K562 (cell line): ENCODE results near the gene CHRM4. TPM values are rescaled to one million over a fixed set of nuclear protein-coding genes. Genes with fewer than 3 reads are reported as not detected.

ENCODE experiments used
- ATAC-seq: fragments of 200-7000 bp; cut with Tn5 transposase; 3 replicates; pipeline ENCODE4 v1.9.1; 2020; ENCODE audit warnings: moderate library complexity
- BruUV-seq: library from RNA; stranded (reverse); fragments of 400-500 nt; replicated peaks from 2 replicates; lab custom pipeline; 2021; lab: Mats Ljungman, UMichigan
- CTCF ChIA-PET: fragments of 300-600 bp; formaldehyde crosslinking; extraction: SDS; loops from one replicate; lab custom pipeline; 2021; ENCODE audit warnings: low intra/inter-chr PET ratio; lab: Yijun Ruan, JAX
- POLR2A ChIA-PET: fragments of 300-600, 350-650 bp; sonication (Branson Sonifier 250); formaldehyde crosslinking; extraction: SDS; loops from one replicate; lab custom pipeline; 2021; ENCODE audit warnings: antibody characterized with exemption, inconsistent platforms; lab: Yijun Ruan, JAX
- DNase-seq, 4 experiments: peaks; one replicate each; pipeline versions ENCODE4 v3.0.0 to v3.0.0-alpha.2; 2011 to 2018; ENCODE audit warnings: low spot score in 3 of 4, mixed read lengths in 3 of 4; ENCODE audit errors: extremely low read depth in 1 of 4
- FAIRE-seq: peaks from 2 replicates; lab custom pipeline; 2011; peaks lifted over from hg19 to GRCh38; lab: Jason Lieb, UNC
- H2AFZ ChIP-seq: 2 replicates; pipeline ENCODE4 v1.6.0; 2011; ENCODE audit warnings: low read depth, low read length, control low read depth, inconsistent platforms
- H3K27ac ChIP-seq: fragments of 200-600 bp; 3 replicates; pipeline ENCODE4 v1.8.0; 2011; ENCODE audit warnings: low read depth, mild to moderate bottlenecking, control low read depth, inconsistent platforms, low read length, moderate library complexity, mixed read lengths; ENCODE audit errors: extremely low read depth
- H3K27me3 ChIP-seq, 2 experiments: fragments of 300-600 bp in 1 of 2; 2 replicates in 1 of 2; 3 replicates in 1 of 2; pipeline versions ENCODE4 v1.6.0 to v1.8.0; 2011; ENCODE audit warnings: inconsistent platforms in 2 of 2, low read length in 2 of 2, mild to moderate bottlenecking in 1 of 2, mixed read lengths in 1 of 2, moderate library complexity in 1 of 2; ENCODE audit not compliant: control insufficient read depth in 2 of 2, insufficient read depth in 2 of 2
- H3K36me3 ChIP-seq: fragments of 300-600 bp; 3 replicates; pipeline ENCODE4 v1.8.0; 2011; ENCODE audit warnings: mild to moderate bottlenecking, low read length, inconsistent platforms; ENCODE audit not compliant: control insufficient read depth, insufficient read depth
- H3K4me1 ChIP-seq, 2 experiments: fragments of 200-600 bp in 1 of 2; replicated peaks in 1 of 2; 2 replicates in 1 of 2; 3 replicates in 1 of 2; pipeline versions ENCODE4 v1.5.1 to v1.8.0; 2011; ENCODE audit warnings: inconsistent platforms in 2 of 2, low read length in 2 of 2, mild to moderate bottlenecking in 1 of 2, mixed read lengths in 1 of 2, moderate library complexity in 1 of 2; ENCODE audit not compliant: control insufficient read depth in 2 of 2, insufficient read depth in 2 of 2
- H3K4me2 ChIP-seq: 2 replicates; pipeline ENCODE4 v1.6.1; 2011; ENCODE audit warnings: low read length, control low read depth, inconsistent platforms, mixed read lengths; ENCODE audit not compliant: insufficient read depth
- H3K4me3 ChIP-seq: fragments of 200-600 bp; sonication (generic), shearing (Covaris generic); 2 replicates; pipeline ENCODE4 v1.5.1; 2016; ENCODE audit warnings: control low read depth, inconsistent platforms
- H3K79me2 ChIP-seq: fragments of 200-600 bp; 3 replicates; pipeline ENCODE4 v1.8.0; 2011; ENCODE audit warnings: low read length, inconsistent platforms; ENCODE audit not compliant: control insufficient read depth, insufficient read depth
- H3K9ac ChIP-seq, 2 experiments: 2 replicates each; pipeline versions ENCODE4 v1.6.0 to v1.6.1; 2011; ENCODE audit warnings: low read depth in 2 of 2, low read length in 2 of 2, control low read depth in 1 of 2, inconsistent platforms in 1 of 2, mild to moderate bottlenecking in 1 of 2, mixed read lengths in 1 of 2; ENCODE audit not compliant: insufficient read depth in 1 of 2
- H3K9me1 ChIP-seq: one replicate; pipeline ENCODE4 v1.6.0; 2011; ENCODE audit warnings: inconsistent platforms, mild to moderate bottlenecking, low read length, moderate library complexity; ENCODE audit not compliant: control insufficient read depth, insufficient read depth
- H3K9me3 ChIP-seq: replicated peaks from 2 replicates; pipeline ENCODE4 v1.5.1; 2011; ENCODE audit warnings: low read depth, low read length, inconsistent platforms; ENCODE audit not compliant: control insufficient read depth, insufficient read depth
- H4K20me1 ChIP-seq: replicated peaks from 2 replicates; pipeline ENCODE4 v1.6.1; 2011; ENCODE audit warnings: low read length, inconsistent platforms, mixed read lengths; ENCODE audit not compliant: control insufficient read depth, insufficient read depth
- ARNT ChIP-seq, 2 experiments: fragments of 450-650 bp; IDR thresholded peaks; 2 replicates each; pipeline ENCODE4 v1.6.1; 2016; ENCODE audit warnings: mild to moderate bottlenecking in 1 of 2
- CGGBP1 ChIP-seq: fragments of 250-450 bp; sonication (Bioruptor Pico); IDR thresholded peaks from 2 replicates; pipeline ENCODE4 v1.9.0; 2021; ENCODE audit warnings: mild to moderate bottlenecking
- CSDE1 ChIP-seq, 2 experiments: fragments of 450-650 bp; IDR thresholded peaks; 2 replicates each; pipeline ENCODE4 v1.6.1; 2016; ENCODE audit warnings: mild to moderate bottlenecking in 1 of 2
- FIP1L1 ChIP-seq: fragments of 200-400 bp; formaldehyde crosslinking; IDR thresholded peaks from 2 replicates; pipeline ENCODE4 v1.6.1; 2018; ENCODE audit warnings: mild to moderate bottlenecking, low read depth, low read length; ENCODE audit not compliant: poor library complexity, severe bottlenecking
- MCM5 ChIP-seq: fragments of 450-650 bp; IDR thresholded peaks from 2 replicates; pipeline ENCODE4 v1.6.1; 2016; ENCODE audit warnings: low read depth
- NFXL1 ChIP-seq: fragments of 450-650 bp; formaldehyde crosslinking; IDR thresholded peaks from 2 replicates; pipeline ENCODE4 v1.4.0; 2021; ENCODE audit warnings: mild to moderate bottlenecking
- SAFB2 ChIP-seq: fragments of 200-400 bp; formaldehyde crosslinking; IDR thresholded peaks from 2 replicates; pipeline ENCODE4 v1.6.1; 2018; ENCODE audit warnings: borderline replicate concordance, low read length, low read depth, moderate library complexity; ENCODE audit not compliant: severe bottlenecking
- TSC22D4 ChIP-seq: fragments of 450-650 bp; IDR thresholded peaks from 2 replicates; pipeline ENCODE4 v1.6.1; 2016; ENCODE audit warnings: missing genetic modification characterization, missing biosample characterization, control low read depth
- ZNF143 ChIP-seq: sonication (generic); formaldehyde crosslinking; IDR thresholded peaks from 2 replicates; pipeline ENCODE4 v1.9.0; 2022; ENCODE audit warnings: mild to moderate bottlenecking, missing genetic modification reagents
- ZNF174 ChIP-seq: fragments of 250-450 bp; sonication (Bioruptor Pico); IDR thresholded peaks from 2 replicates; pipeline ENCODE4 v1.4.0; 2020; ENCODE audit warnings: mild to moderate bottlenecking
- ZNF24 ChIP-seq: fragments of 450-650 bp; IDR thresholded peaks from 2 replicates; pipeline ENCODE4 v1.6.1; 2016
- ZNF586 ChIP-seq: fragments of 450-650 bp; formaldehyde crosslinking; conservative IDR thresholded peaks from 2 replicates; pipeline ENCODE4 v1.4.0; 2020; ENCODE audit warnings: mild to moderate bottlenecking, moderate library complexity
- ZNF668 ChIP-seq: fragments of 250-450 bp; sonication (Bioruptor Pico); IDR thresholded peaks from 2 replicates; pipeline ENCODE4 v1.8.0; 2022; ENCODE audit warnings: mild to moderate bottlenecking, inconsistent platforms
- ZNF695 ChIP-seq: fragments of 450-650 bp; formaldehyde crosslinking; IDR thresholded peaks from 2 replicates; pipeline ENCODE4 v1.4.0; 2020; ENCODE audit warnings: mild to moderate bottlenecking, moderate library complexity
- WGBS: fragments of 100-300 bp; shearing (Covaris generic); methylation state at CpG from one replicate; pipeline ENCODE4 v1.1.6; 2016; ENCODE audit warnings: low coverage, mixed read lengths; ENCODE audit not compliant: insufficient coverage; ENCODE audit errors: missing lambda C conversion rate; 5-methylcytosine and 5-hydroxymethylcytosine counted together
- in situ Hi-C: fragments of 300-500 bp; cut with MboI; formaldehyde crosslinking; loops from 4 replicates; pipeline ENCODE4 v1.15.0; 2018; ENCODE audit warnings: inconsistent platforms, mixed read lengths
- intact Hi-C: fragments of 100-400 bp; cut with micrococcal nuclease; formaldehyde crosslinking; loops from 2 replicates; pipeline ENCODE4 v1.14.2; 2022
- polyA plus RNA-seq, 8 experiments: library from polyadenylated mRNA; depleted of rRNA in 4 of 8; stranded (reverse) in 5 of 8; unstranded in 3 of 8; fragments of >200 nt; fragmentation: Nextera tagmentation in 2 of 8; fragmentation: Illumina TruSeq in 1 of 8; extraction: Ambion mirVana in 2 of 8; extraction: Trizol in 1 of 8; gene quantifications; 2 replicates each; pipeline versions ENCODE4 v1.2.1 to v1.2.3, GENCODE V29; 2011 to 2014; ENCODE audit warnings: inconsistent platforms in 1 of 8, missing spikeins in 1 of 8
- total RNA-seq, 7 experiments: library from RNA; depleted of rRNA in 6 of 7; stranded (reverse); fragments of >200 nt in 6 of 7; fragmentation: Illumina TruSeq in 2 of 7; extraction: Trizol in 2 of 7; gene quantifications; 2 replicates each; pipeline versions ENCODE4 v1.2.1 to v1.2.3, GENCODE V29; 2011 to 2021; ENCODE audit warnings: low replicate concordance in 1 of 7
- TF ChIP-seq, protein P1 (sequence below): fragments of 250-450 bp; sonication (Bioruptor Pico); IDR thresholded peaks from 2 replicates; pipeline ENCODE4 v1.8.0; 2021; ENCODE audit warnings: mild to moderate bottlenecking, moderate library complexity
- TF ChIP-seq, protein P2 (sequence below): fragments of 450-650 bp; formaldehyde crosslinking; IDR thresholded peaks from 2 replicates; pipeline ENCODE4 v1.4.0; 2020; ENCODE audit warnings: mild to moderate bottlenecking, moderate library complexity
- TF ChIP-seq, protein P3 (sequence below): fragments of 450-650 bp; IDR thresholded peaks from 2 replicates; pipeline ENCODE4 v1.6.1; 2017; ENCODE audit warnings: antibody characterized with exemption

Gene CHRM4
- total and polyA plus RNA-seq, 9 of the 15 experiments (the other 6 are each of a cell fraction or from before 2014, with no cell fraction given), result 0.22 to 1.3 (median 0.40) TPM; not detected in 2

GRCh38 chr11:46429717-46430116 lies 38.1 kb upstream of the CHRM4 start:
- no TSS peak for BruUV-seq

More at GRCh38 chr11:46429717-46430116, 38.1 kb upstream of the CHRM4 start:
- intact Hi-C loops, result no loop called here
- Histone ChIP-seq H3K79me2 (0 out of 3 replicates have a peak, but pooled peaks cover 2% of the 10 kb centered on the region), H3K4me2 (no peak overlapping the region), H3K27ac (no peak overlapping the region), H3K9ac (no peak overlapping the region), H3K36me3 (peaks cover 39% of the 10 kb centered on the region; the same call in 2 of the 3 replicates), H3K27me3 (no peaks in the 10 kb centered on the region), H3K4me3 (no peak overlapping the region), H3K4me1 (peaks cover 0 to 19% of the 10 kb centered on the region in 2 experiments; a peak in 3 of 5 replicates), H3K9me3 (no peaks in the 10 kb centered on the region), H4K20me1 (no peaks in the 10 kb centered on the region), H3K9me1 (no peaks in the 10 kb centered on the region), H2AFZ (no peak overlapping the region)
- TF ChIP-seq, protein P1, sequence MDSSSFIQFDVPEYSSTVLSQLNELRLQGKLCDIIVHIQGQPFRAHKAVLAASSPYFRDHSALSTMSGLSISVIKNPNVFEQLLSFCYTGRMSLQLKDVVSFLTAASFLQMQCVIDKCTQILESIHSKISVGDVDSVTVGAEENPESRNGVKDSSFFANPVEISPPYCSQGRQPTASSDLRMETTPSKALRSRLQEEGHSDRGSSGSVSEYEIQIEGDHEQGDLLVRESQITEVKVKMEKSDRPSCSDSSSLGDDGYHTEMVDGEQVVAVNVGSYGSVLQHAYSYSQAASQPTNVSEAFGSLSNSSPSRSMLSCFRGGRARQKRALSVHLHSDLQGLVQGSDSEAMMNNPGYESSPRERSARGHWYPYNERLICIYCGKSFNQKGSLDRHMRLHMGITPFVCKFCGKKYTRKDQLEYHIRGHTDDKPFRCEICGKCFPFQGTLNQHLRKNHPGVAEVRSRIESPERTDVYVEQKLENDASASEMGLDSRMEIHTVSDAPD (CRISPR knock-in tag), result no peak
- TF ChIP-seq TSC22D4 (no peak), ZNF143 (CRISPR knock-in tag) (no peak), ARNT (IDR thresholded peaks at IDR 0.05) (no peak), ZNF174 (CRISPR knock-in tag) (no peak), NFXL1 (CRISPR knock-in tag) (no peak), ZNF24 (no peak), ZNF695 (CRISPR knock-in tag) (no peak), ZNF586 (no peak), CGGBP1 (CRISPR knock-in tag) (no peak), ZNF668 (no peak), FIP1L1 (no peak), MCM5 (no peak), CSDE1 (IDR thresholded peaks at IDR 0.05) (no peak), SAFB2 (no peak)
- TF ChIP-seq, protein P2, sequence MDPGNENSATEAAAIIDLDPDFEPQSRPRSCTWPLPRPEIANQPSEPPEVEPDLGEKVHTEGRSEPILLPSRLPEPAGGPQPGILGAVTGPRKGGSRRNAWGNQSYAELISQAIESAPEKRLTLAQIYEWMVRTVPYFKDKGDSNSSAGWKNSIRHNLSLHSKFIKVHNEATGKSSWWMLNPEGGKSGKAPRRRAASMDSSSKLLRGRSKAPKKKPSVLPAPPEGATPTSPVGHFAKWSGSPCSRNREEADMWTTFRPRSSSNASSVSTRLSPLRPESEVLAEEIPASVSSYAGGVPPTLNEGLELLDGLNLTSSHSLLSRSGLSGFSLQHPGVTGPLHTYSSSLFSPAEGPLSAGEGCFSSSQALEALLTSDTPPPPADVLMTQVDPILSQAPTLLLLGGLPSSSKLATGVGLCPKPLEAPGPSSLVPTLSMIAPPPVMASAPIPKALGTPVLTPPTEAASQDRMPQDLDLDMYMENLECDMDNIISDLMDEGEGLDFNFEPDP (CRISPR knock-in tag), result no peak
- TF ChIP-seq, protein P3, sequence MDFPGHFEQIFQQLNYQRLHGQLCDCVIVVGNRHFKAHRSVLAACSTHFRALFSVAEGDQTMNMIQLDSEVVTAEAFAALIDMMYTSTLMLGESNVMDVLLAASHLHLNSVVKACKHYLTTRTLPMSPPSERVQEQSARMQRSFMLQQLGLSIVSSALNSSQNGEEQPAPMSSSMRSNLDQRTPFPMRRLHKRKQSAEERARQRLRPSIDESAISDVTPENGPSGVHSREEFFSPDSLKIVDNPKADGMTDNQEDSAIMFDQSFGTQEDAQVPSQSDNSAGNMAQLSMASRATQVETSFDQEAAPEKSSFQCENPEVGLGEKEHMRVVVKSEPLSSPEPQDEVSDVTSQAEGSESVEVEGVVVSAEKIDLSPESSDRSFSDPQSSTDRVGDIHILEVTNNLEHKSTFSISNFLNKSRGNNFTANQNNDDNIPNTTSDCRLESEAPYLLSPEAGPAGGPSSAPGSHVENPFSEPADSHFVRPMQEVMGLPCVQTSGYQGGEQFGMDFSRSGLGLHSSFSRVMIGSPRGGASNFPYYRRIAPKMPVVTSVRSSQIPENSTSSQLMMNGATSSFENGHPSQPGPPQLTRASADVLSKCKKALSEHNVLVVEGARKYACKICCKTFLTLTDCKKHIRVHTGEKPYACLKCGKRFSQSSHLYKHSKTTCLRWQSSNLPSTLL, result no peak
- no peak for ATAC-seq
- POLR2A ChIA-PET, result interaction anchor here (0.6 kb wide), 1 partner anchor 105 kb away, joined by 3 read pairs; no protein-coding TSS in a partner anchor
- in situ Hi-C loops, result no loop called here
- CTCF ChIA-PET, result no interaction called here
- no peak for DNase-seq
- WGBS, result 75% methylated on average over 3 of the region's 3 CpGs
- no peak for FAIRE-seq
